ENCODE measurements around the gene ZNF516. TPM values are rescaled to one million over a fixed set of nuclear protein-coding genes. Genes with fewer than 3 reads are reported as not detected.
"Not testable (repeated sequence)": the region's sequence is repeated elsewhere in the genome, so short reads cannot be mapped to it uniquely, and the experiment has no call there.

Gene ZNF516
- total RNA-seq = 106 and 108 TPM in 2 replicates
- long read RNA-seq, partial matches to known transcripts = 0 of 24 reads
- long read RNA-seq, other reads (novel, unspliced or antisense) = 24 of 24 reads

GRCh38 chr18:76495006-76495370, at the start of gene ZNF516:
Gene ZNF516, minus strand, starts transcription at chr18:76495242. Its CDS starts 52,188 bp downstream, at chr18:76443054.
- Mint-ChIP-seq H3K9me3 (ENCODE audit: low read depth) (no peaks in the 10 kb centered on the region), H3K4me3 (ENCODE audit: low read depth) (peak within 1 kb of the TSS; percentile 95), H3K4me1 (ENCODE audit: low read depth) (peaks cover 19% of the 10 kb centered on the region), H3K27me3 (no peaks in the 10 kb centered on the region), H3K27ac (peak within 1 kb of the TSS; percentile 99), H3K36me3 (ENCODE audit: insufficient read depth) (no peaks in the 10 kb centered on the region)
- DNase-seq (ENCODE audit: low spot score, unreplicated experiment) = no peak
- TF ChIP-seq, protein P1, sequence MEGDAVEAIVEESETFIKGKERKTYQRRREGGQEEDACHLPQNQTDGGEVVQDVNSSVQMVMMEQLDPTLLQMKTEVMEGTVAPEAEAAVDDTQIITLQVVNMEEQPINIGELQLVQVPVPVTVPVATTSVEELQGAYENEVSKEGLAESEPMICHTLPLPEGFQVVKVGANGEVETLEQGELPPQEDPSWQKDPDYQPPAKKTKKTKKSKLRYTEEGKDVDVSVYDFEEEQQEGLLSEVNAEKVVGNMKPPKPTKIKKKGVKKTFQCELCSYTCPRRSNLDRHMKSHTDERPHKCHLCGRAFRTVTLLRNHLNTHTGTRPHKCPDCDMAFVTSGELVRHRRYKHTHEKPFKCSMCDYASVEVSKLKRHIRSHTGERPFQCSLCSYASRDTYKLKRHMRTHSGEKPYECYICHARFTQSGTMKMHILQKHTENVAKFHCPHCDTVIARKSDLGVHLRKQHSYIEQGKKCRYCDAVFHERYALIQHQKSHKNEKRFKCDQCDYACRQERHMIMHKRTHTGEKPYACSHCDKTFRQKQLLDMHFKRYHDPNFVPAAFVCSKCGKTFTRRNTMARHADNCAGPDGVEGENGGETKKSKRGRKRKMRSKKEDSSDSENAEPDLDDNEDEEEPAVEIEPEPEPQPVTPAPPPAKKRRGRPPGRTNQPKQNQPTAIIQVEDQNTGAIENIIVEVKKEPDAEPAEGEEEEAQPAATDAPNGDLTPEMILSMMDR (IDR thresholded peaks at IDR 0.05; ENCODE audit: unreplicated experiment) = no peak

GRCh38 chr18:76538846-76539245, 43.8 kb upstream of the ZNF516 start:
- no peak overlapping the region for H3K27ac Mint-ChIP-seq
- H3K27me3 Mint-ChIP-seq = no peaks in the 10 kb centered on the region
- TF ChIP-seq, protein P1 (IDR thresholded peaks at IDR 0.05; ENCODE audit: unreplicated experiment) = no peak
- H3K4me3 Mint-ChIP-seq (ENCODE audit: low read depth) = no peak overlapping the region
- H3K9me3 Mint-ChIP-seq (ENCODE audit: low read depth) = no peaks in the 10 kb centered on the region
- H3K4me1 Mint-ChIP-seq (ENCODE audit: low read depth) = no peaks in the 10 kb centered on the region
- H3K36me3 Mint-ChIP-seq (ENCODE audit: insufficient read depth) = no peaks in the 10 kb centered on the region
- no peak for DNase-seq (ENCODE audit: low spot score, unreplicated experiment)

DNA sequence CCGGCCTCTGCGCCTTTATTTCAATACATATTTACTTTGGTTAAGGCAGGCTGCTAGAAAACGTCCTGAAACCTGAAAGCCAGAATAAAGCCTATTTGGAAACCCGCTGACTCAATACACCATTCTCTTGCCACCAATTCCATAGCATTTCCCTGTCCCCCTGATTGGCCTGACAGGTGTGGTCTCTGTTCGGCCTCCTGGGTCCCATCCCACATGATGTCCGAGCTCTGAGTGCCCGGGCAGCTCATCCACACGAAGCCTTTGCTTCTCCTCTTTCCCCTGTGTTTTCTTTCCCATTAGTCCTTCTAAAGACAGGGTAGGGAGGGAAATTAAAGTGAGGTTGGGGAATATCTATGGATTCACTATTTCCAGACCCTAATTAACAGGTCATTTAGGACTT, 42.6 kb upstream of the ZNF516 start:
- no peaks in the 10 kb centered on the region for H3K36me3 Mint-ChIP-seq (ENCODE audit: insufficient read depth)
- H3K4me3 Mint-ChIP-seq (ENCODE audit: low read depth) = no peak overlapping the region
- H3K27ac Mint-ChIP-seq = no peak overlapping the region
- H3K27me3 Mint-ChIP-seq = no peaks in the 10 kb centered on the region
- no peak for DNase-seq (ENCODE audit: low spot score, unreplicated experiment)
- TF ChIP-seq, protein P1 (IDR thresholded peaks at IDR 0.05; ENCODE audit: unreplicated experiment) = no peak
- H3K4me1 Mint-ChIP-seq (ENCODE audit: low read depth) = no peaks in the 10 kb centered on the region
- no peaks in the 10 kb centered on the region for H3K9me3 Mint-ChIP-seq (ENCODE audit: low read depth)

- not testable (repeated sequence) for DNase-seq (ENCODE audit: low spot score, unreplicated experiment)
Measured at GRCh38 chr18:76536593-76536992, 41.6 kb upstream of the ZNF516 start.

DNA sequence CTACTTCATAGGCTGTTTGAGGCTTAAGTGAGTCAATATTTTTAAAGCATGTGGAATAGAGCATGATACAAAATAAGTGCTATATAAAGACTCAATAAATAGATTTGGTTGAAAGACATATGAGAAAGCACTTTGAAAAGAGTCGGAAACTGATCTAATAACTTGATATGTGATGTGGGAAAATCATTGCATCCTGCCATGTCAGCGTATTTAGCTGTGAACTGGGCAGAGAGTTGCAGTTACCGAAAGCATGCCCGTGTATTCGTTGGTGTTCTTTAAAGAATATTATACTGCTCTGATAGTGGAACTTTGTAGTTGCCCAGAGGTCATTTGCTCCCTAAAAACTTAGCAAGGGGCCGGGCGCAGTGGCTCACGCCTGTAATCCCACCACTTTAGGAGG, 37.8 kb upstream of the ZNF516 start:
- Mint-ChIP-seq H3K36me3 (ENCODE audit: insufficient read depth) (no peaks in the 10 kb centered on the region), H3K4me3 (ENCODE audit: low read depth) (no peak overlapping the region), H3K9me3 (ENCODE audit: low read depth) (no peaks in the 10 kb centered on the region), H3K27me3 (no peaks in the 10 kb centered on the region), H3K4me1 (ENCODE audit: low read depth) (peaks cover 8% of the 10 kb centered on the region), H3K27ac (no peak overlapping the region)
- TF ChIP-seq, protein P1 (IDR thresholded peaks at IDR 0.05; ENCODE audit: unreplicated experiment) = no peak
- no peak for DNase-seq (ENCODE audit: low spot score, unreplicated experiment)

More at GRCh38 chr18:76536593-76536992, 41.6 kb upstream of the ZNF516 start:
- H3K27me3 Mint-ChIP-seq; H3K36me3 Mint-ChIP-seq (ENCODE audit: insufficient read depth); H3K9me3 Mint-ChIP-seq (ENCODE audit: low read depth); H3K4me3 Mint-ChIP-seq (ENCODE audit: low read depth); H3K27ac Mint-ChIP-seq; H3K4me1 Mint-ChIP-seq (ENCODE audit: low read depth): not testable (repeated sequence)

DNA sequence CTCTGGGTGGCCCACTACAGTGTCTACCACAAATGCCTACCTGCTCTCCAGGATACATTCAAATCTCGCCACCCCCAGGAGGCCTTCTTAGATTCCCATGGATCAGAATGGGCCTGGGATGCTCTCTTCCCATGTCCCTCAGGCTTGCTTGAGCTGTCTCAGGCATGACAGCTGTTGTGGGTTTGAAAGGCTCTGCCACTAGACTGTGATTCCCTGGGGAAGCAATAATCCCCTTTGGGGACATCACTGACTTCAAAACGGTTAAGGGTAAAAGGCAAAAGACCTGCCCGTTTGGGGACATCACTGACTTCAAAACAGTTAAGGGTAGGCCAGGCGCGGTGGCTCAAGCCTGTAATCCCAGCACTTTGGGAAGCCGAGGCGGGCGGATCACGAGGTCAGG, 35.8 kb upstream of the ZNF516 start:
- Mint-ChIP-seq H3K4me3 (ENCODE audit: low read depth) (no peak overlapping the region), H3K27me3 (no peaks in the 10 kb centered on the region), H3K27ac (no peak overlapping the region), H3K9me3 (ENCODE audit: low read depth) (no peaks in the 10 kb centered on the region), H3K36me3 (ENCODE audit: insufficient read depth) (no peaks in the 10 kb centered on the region), H3K4me1 (ENCODE audit: low read depth) (peaks cover 9% of the 10 kb centered on the region)
- TF ChIP-seq, protein P1 (IDR thresholded peaks at IDR 0.05; ENCODE audit: unreplicated experiment) = no peak
- DNase-seq (ENCODE audit: low spot score, unreplicated experiment) = no peak
